ENCODE measurements around the gene RPUSD3.
"Not testable (repeated sequence)": the region's sequence is repeated elsewhere in the genome, so short reads cannot be mapped to it uniquely, and the experiment has no call there.

Gene RPUSD3

DNA sequence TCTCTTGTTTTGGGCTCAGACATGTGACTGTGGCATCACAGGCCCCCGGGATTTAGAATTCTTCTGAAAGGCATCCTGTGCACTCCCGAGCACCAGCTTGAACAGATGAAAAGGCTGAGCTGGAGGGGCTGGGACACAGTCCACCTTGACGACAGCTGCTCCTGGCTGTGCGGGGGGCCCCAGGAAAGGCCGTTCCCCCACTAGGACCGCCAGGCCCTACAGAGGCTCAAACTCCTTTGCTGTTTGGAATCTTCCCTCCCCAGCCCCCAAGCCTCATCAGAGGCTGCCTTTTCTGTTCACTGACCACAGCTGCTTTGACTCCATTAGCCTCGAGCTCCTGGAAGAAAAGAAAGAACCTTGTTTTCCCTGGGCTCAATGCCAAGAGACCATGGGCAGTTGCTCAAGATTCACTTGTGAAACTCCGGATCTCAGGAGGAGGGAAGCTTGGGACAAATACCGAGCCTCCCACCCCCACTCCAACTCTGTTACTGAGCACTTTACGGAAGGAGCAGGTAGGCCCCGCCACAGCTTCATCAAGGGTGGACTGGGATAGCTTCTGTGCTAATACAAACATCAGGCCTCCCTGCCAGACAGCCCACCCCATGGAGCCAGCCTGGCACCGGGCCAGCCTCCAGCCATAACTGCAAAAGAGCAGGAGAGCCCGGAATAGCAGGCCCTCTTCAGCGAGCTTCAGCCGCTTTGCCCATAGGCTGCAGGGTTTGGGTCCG, 20.6 kb upstream of the RPUSD3 start:
- peak; percentile 61 for DNase-seq

GRCh38 chr3:9863058-9863772, 19.4 kb upstream of the RPUSD3 start:
- no peak for DNase-seq

GRCh38 chr3:9862391-9863057, 18.7 kb upstream of the RPUSD3 start:
- no peak for DNase-seq

DNA sequence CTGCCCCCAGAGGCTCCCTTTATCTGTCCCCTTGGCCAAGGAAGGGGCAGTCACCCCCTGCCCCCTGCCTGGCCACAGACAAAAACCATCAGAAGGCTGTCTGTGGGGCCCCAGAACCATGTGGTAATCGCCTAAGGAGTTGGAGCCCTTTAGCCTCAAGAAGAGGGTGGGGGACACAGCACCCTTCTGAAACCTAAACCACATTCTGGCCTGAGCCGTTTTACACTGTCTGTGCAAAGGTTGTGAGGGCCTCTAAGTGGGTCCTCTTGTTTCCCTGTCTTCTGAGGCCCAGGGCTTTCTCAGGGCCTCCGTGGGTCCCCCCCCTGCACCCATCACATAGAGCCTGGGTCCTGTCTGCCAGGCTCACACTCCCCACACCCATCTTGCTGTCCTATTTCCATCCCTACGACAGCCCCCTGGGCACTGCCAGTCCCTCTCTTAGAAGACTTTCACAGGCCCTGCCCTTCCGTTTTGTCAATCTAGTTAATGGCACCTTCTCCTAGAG, 17.9 kb upstream of the RPUSD3 start:
- DNase-seq, result no peak

DNA sequence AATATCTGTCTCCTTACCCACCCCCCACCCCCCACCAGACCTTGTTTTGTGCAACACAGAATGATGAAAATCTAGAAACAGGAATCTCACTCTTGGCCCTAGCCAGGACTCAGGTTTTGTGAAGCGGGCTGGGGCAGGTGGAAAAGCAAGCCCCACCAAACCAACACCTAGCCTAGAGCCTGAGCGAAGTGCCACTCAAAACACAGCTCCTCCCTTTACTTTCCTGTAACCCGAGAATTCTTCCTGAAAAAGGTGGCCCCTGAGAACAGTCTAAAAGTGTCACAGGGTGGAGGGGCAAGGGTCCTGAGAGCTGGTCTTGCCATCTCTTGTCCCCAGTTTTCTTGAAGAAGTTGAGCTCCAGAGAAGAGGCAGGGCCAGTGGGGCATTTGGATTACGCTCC, 17.4 kb upstream of the RPUSD3 start:
- no peak for DNase-seq

DNA sequence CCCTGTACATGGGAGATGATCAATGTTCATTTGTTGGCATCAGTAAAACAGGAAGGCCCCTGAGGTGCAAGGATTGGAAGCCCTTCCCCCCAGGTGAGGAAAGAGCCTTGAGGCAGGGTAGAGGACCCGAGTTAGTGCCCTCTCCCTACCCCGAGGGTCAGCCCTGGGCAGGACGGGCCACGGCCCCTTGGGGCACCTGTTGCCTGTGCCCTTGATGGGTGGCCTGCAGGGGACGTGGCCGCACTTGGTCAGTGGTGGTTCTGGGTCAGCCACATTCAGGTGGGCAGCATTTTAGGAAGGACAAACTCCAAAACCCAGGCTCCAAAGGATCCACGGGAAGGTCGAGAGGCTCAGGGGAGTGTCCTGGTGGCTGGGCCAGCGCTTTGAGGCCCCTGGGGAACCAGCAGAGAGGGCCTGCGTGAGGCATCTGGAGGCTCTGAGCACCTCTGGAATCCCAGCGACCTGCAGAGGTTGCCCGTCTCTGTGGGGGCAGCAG, 15.8 kb upstream of the RPUSD3 start:
- DNase-seq, result no peak

DNA sequence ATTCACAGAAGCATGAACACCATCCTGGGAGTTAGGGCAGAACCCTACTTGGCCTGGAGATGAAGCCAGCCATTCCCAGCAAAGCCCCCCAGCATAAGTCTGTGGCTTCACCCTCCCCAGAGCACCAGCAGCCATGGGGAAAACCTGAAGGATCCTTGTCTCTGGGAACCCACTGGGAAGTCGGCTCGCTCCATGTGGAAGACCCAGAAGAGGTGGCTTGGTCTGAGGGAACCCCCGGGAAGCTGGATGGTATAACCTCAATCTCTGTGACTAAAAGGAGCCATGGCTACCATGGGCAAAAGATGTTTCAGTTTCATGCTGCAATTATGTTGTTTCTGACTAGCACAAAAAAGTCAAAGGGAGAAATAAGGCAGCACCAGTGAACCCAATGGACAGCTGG, 11.8 kb upstream of the RPUSD3 start:
- DNase-seq, result no peak

- not testable (repeated sequence) for DNase-seq
These were observed 10.6 kb upstream of the RPUSD3 start for GRCh38 chr3:9854291-9854940.

- no peak for DNase-seq
These were observed 8.7 kb upstream of the RPUSD3 start for GRCh38 chr3:9852528-9852927.

DNA sequence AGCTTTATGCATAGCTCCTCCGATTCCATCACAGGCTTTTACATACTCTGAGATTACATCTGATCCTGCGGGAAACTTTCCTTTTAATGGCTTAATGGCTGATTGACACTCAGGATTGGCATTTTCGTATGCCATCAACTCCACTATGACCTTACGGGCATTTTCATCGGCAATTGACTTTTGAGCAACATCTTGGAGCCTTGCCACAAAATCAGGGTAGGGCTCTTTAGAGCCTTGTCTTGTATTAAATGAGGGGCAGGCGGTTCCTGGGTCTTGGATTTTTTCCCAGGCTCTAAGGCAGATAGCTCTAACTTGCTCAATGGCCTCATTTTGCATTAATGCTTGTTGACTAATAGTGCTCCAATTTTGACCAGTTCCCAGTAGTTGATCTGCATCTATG, 8.1 kb upstream of the RPUSD3 start:
- not testable (repeated sequence) for DNase-seq

DNA sequence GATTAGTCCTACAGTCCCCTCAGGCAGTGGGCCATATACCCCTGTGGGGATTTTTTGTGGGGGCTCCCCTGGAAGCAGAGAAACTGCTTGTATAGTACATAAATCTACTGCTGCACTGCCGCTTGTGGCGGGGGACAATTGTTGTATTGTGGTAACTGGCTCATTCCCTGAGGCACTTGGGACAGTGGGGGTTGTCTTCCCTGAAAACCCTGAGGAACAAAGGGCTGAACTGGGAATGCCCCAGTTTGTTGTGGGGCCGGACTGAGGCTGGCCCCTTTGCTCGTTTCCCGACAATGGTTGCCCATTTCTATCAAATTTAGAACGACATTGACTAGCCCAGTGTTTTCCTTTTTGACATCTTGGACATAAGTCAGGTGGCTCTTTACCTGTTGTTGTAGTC, 7.6 kb upstream of the RPUSD3 start:
- DNase-seq, result not testable (repeated sequence)

- DNase-seq, result not testable (repeated sequence)
These were observed 5.1 kb upstream of the RPUSD3 start for GRCh38 chr3:9848860-9849259.

- DNase-seq, result not testable (repeated sequence)
These were observed 4.1 kb upstream of the RPUSD3 start for GRCh38 chr3:9847870-9848269.

DNA sequence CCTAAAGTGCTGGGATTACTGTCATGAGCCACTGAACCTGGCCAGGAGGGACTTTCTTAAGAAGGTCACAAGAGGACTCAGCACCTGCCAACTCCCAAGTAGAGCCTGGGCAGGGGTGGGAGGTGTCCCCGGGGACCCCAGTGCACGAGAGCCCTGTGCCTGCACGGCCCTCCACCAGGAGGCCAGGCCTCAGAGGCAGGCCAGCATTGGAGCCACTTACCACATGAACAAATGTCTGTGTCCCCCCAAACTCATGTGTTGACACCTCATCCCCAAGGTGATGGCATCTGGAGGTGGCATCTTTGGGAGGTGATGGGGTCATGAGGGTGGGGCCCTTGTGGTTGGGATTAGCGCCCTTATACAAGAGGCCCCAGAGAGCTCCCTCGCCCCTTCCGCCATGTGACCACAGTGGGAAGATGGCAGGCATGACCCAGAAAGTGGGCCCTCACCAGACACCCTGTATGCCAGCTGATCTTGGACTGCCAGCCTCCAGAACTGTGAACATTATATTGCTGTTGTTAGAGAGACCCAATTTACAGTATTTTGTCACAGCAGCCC, 3.2 kb upstream of the RPUSD3 start:
- DNase-seq, result no peak

DNA sequence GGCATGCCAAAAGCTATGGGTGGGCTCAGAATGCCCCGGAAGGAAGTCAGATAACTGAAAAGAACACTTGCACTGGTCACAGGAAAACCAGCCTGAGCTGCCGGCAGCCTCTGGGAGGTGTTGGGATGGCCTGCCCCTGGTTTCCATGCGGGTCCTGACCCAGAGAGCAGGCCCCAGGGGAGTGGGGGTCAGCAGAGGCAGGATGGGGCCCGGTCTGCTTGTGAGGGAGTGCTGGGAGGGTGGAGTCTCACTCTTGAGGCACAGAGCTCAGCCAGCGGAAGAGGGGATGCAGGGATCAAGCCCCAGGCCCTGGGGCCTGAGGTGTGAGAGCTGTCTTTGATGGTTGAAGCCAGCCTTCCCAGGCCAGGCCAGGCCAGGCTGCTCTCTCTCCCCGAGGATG, 2.4 kb upstream of the RPUSD3 start:
- no peak for DNase-seq

DNA sequence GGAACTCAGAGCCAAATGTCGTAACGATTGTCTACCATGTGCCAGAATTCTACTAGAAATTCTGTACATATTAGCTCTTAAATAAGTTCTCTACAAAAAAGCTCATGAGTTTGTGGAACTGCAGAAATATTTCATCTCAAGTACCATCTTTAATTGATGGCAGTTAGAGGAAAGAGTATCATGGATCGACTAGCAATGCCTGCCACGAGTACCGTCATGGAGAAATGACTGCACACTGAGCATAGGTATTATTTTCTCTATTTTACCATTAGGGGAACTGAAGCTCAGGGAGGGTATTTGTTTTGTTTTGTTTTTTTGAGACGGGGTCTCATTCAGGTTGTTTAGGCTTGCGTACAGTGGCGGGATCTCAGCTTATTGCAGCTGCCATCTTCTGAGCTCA, 2.8 kb downstream of the RPUSD3 start:
- DNase-seq, result no peak

DNA sequence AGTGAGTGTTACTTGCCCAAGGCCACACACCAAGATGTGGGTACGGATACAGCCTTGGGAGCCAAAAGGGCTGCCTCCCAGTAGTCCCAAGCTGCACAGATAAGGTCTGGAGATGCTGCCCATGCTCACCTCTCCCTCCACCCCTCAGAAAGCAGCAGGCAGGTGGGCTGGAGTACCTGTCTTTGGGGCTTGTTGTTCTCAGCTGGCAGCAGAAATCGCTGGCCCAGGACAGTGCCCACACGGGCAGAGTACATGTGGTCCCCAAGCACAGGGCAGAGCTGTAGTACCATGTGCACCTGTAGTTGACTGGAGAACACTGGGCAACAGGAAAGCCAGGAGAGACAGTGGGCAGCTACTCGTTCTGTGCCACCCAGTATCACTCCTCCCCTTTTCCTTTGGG, 5.0 kb downstream of the RPUSD3 start:
- no peak for DNase-seq

- DNase-seq, result no peak
These were observed 5.9 kb downstream of the RPUSD3 start for GRCh38 chr3:9837701-9838582.

DNA sequence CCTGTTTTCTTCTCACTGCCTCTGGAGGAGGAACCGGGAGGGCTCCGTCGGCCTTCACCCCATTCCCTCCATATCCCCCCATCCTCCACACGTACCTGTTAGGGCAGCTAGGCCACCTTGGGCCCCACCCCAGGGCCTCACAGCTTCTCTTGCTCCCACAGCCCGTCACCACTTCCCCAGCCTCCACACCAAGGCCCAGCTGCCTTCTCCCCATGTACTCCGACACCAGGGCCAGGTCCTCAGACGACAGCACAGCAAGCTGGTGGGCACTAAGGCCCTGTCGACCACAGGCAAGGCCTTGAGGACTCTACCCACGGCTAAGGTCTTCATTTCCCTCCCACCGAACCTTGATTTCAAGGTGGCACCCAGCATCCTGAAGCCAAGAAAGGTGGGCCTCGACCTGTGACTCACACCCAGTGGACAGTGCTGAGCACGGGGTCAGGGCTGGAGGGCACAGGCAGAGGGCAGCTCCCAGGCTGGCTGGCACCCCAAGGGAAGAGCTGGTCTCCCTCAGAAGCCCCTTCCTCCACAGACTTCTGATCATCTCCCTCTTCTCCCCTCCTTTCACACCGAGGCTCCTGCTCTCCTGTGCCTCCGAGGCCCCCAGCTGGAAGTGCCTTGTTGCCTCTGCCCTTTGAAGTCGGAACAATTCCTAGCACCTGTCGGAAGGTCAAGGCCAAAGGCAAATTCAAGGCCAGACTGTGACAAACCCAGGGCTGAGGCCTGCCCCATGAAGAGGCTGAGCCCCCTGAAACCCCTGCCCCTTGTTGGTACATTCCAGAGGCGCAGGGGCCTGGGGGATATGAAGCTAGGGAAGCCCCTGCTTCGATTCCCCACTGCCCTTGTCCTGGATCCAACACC, 9.1 kb downstream of the RPUSD3 start:
- DNase-seq, result no peak

DNA sequence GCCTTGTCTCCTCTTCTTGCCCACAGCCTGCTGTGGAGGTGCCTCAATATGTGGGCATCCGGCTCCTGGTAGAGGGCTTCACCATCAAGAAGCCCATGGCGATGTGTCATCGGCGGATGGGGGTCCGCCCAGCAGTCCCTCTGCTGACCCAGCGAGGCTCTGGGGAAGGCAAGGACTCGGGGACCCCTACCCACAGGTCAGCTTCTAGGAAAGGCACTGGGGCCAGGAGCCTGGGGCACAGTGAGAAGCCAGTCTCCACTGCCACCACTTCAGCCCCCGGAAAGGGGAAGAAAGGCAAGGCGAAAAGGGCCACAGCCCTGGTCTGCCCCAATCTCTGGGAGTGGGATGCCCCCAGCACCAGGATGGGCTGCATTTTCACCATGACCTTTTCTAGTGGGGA, 10.7 kb downstream of the RPUSD3 start:
- no peak for DNase-seq

- DNase-seq, result no peak
These were observed 12.6 kb downstream of the RPUSD3 start for GRCh38 chr3:9831253-9831652.

Data from NCI-H510A (cell line).